Measurements from ENCODE around the gene DIDO1.

The DIDO1 gene

DNA sequence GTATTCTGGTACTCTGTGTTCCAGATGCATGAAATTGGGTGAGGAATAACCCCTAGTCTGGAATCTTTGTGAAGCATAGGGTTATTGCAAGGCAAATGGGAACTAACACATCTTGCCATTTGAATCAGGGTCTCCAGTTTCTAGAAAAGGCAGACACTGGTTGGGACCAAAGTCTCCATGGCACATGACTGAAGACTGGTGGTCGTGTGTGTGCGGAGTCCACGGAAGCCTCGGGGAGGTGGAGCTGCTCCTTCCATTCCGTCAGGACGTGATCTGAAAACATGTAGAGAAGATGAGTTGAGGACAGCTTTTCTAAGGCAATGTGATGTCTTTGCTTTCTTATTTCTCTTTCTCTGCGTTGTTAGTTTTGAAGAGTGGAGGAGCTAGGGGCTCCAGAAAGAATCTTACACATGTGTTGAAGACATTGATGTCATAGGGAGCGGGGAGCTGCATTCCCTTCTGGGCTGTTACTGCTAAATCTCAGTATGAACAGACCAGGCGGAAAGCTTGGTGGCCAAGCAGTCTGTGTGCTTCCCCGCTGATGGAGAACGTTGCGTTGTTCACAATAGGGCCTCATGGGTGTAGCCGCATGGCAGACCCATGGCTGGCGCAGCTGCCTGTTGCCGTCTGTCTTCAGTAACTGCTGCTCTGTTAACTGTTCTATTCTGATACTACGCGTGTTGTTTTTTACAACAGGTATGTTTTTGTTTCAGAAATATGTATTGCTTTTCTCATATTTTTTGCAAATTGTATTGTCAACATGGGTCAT lies 21.4 kb upstream of the DIDO1 start:
- DNase-seq (ENCODE audit: low read depth) = no peak
- no peak overlapping the region for H3K4me3 ChIP-seq (ENCODE audit: low read depth, low read length)
- TF ChIP-seq, protein P1, sequence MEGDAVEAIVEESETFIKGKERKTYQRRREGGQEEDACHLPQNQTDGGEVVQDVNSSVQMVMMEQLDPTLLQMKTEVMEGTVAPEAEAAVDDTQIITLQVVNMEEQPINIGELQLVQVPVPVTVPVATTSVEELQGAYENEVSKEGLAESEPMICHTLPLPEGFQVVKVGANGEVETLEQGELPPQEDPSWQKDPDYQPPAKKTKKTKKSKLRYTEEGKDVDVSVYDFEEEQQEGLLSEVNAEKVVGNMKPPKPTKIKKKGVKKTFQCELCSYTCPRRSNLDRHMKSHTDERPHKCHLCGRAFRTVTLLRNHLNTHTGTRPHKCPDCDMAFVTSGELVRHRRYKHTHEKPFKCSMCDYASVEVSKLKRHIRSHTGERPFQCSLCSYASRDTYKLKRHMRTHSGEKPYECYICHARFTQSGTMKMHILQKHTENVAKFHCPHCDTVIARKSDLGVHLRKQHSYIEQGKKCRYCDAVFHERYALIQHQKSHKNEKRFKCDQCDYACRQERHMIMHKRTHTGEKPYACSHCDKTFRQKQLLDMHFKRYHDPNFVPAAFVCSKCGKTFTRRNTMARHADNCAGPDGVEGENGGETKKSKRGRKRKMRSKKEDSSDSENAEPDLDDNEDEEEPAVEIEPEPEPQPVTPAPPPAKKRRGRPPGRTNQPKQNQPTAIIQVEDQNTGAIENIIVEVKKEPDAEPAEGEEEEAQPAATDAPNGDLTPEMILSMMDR (IDR thresholded peaks at IDR 0.05; ENCODE audit: control insufficient read depth, extremely low read depth, insufficient read depth) = no peak

DNA sequence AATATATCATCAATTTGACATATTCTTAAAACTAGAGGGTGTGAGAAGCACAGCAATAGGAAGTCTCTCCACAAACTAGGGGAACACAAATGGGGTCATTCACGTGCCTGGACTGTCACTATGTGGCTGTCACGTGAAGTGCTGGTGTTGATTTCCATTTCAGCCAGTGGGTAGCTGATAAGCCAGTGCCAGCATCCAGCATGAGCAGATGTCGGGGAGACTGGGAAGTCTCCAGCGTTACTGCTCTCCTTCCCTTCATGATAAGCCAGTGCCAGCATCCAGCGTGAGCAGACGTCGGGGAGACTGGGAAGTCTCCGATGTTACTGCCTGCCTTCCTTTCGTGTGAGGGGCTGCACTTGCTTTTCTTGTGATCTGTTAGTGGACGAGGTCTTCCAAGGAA lies 20.6 kb upstream of the DIDO1 start:
- DNase-seq (ENCODE audit: low read depth) = no peak
- no peak overlapping the region for H3K4me3 ChIP-seq (ENCODE audit: low read depth, low read length)
- TF ChIP-seq, protein P1 (IDR thresholded peaks at IDR 0.05; ENCODE audit: control insufficient read depth, extremely low read depth, insufficient read depth) = no peak

DNA sequence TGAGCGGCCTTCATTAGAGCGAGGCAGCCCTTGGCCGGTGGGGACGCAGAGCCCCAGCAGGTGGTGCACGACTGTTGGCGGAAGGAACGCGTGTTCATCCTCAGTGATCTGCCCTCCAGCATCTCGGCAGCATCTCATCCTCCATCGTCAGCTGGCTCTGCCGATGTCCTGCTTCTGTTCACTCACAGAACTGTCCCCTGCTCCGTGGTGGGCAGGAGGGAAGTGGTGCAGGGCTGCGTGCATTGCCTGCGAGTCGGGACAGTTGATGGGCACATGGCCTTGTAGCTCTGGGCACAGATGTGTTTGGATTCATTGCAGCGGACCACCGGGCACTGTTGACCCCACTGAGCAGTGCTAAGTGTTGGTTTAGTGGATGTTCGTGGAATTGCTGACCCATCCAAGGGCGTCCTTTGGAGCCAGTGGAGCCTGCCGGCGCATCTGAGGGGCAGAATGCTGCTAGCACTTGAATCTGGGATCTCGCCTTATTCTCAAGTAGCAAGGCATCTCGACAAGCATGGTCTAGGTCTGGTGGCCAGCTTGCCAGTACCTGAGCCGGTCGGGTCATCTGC lies 19.6 kb upstream of the DIDO1 start:
- no peak overlapping the region for H3K4me3 ChIP-seq (ENCODE audit: low read depth, low read length)
- TF ChIP-seq, protein P1 (IDR thresholded peaks at IDR 0.05; ENCODE audit: control insufficient read depth, extremely low read depth, insufficient read depth) = no peak
- no peak for DNase-seq (ENCODE audit: low read depth)

DNA sequence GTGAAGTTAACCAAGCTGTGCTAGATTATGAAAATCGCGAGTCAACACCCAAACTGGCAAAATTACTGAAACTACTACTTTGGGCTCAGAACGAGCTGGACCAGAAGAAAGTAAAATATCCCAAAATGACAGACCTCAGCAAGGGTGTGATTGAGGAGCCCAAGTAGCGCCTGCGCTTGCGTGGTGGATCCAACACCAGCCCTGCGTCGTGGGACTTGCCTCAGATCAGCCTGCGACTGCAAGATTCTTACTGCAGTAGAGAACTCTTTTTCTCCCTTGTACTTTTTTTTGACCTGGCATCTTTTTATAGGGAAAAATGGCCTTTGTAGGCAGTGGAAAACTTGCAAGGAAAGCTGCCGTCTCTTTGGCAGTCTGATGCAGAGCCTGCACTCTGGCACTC lies 18.4 kb upstream of the DIDO1 start:
- no peak for DNase-seq (ENCODE audit: low read depth)
- H3K4me3 ChIP-seq (ENCODE audit: low read depth, low read length) = no peak overlapping the region
- TF ChIP-seq, protein P1 (IDR thresholded peaks at IDR 0.05; ENCODE audit: control insufficient read depth, extremely low read depth, insufficient read depth) = no peak

GRCh38 chr20:62944184-62944583 lies 17.9 kb upstream of the DIDO1 start:
- no peak for DNase-seq (ENCODE audit: low read depth)

DNA sequence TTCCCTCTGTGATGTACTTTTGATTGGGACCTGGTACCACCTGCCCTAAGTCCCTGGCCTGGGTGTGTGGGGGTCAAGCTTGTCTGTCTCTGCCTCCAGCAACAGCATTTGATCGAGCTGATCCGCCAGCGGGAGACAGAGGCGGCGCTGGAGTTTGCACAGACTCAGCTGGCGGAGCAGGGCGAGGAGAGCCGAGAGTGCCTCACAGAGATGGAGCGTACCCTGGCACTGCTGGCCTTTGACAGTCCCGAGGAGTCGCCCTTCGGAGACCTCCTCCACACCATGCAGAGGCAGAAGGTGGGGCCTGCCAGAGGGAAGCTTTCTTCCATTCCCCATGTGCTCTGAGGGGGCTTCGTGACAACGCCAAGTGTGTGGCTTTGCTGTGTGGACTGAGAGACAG lies 17.1 kb upstream of the DIDO1 start:
- no peak overlapping the region for H3K4me3 ChIP-seq (ENCODE audit: low read depth, low read length)
- no peak for DNase-seq (ENCODE audit: low read depth)
- TF ChIP-seq, protein P1 (IDR thresholded peaks at IDR 0.05; ENCODE audit: control insufficient read depth, extremely low read depth, insufficient read depth) = no peak

More at GRCh38 chr20:62944184-62944583, 17.9 kb upstream of the DIDO1 start:
- TF ChIP-seq, protein P1 (IDR thresholded peaks at IDR 0.05; ENCODE audit: control insufficient read depth, extremely low read depth, insufficient read depth) = no peak
- no peak overlapping the region for H3K4me3 ChIP-seq (ENCODE audit: low read depth, low read length)

Measured in LNCaP clone FGC (cell line).